SK-N-SH (cell line): ENCODE measurements around the gene STX1B. TPM values are rescaled to one million over a fixed set of nuclear protein-coding genes. Genes with fewer than 3 reads are reported as not detected.

Experiments used
- CTCF ChIA-PET: fragments of 300-600, 350-600 bp; formaldehyde crosslinking; extraction: SDS; loops from one replicate; lab custom pipeline; 2021; lab: Yijun Ruan, JAX
- POLR2A ChIA-PET: fragments of 350-600 bp; sonication (Branson Sonifier 250); formaldehyde crosslinking; extraction: SDS; loops from one replicate; lab custom pipeline; 2020; ENCODE audit warnings: antibody characterized with exemption, inconsistent platforms; lab: Yijun Ruan, JAX
- DNase-seq: peaks from one replicate; pipeline ENCODE4 v3.0.0; 2012
- H2AFZ ChIP-seq: fragments of 200-600 bp; sonication (generic); 2 replicates; pipeline ENCODE4 v1.8.1; 2016; ENCODE audit warnings: antibody characterized with exemption, mild to moderate bottlenecking, low read depth
- H3F3A ChIP-seq: fragments of 200-600 bp; sonication (generic); replicated peaks from 2 replicates; pipeline ENCODE3; 2016; ENCODE audit warnings: antibody characterized with exemption, mild to moderate bottlenecking; ENCODE audit not compliant: insufficient read depth
- H3K27ac ChIP-seq, 2 experiments: fragments of 200-500 bp in 1 of 2; fragments of 200-600 bp in 1 of 2; sonication (Bioruptor generic) in 1 of 2; sonication (generic), shearing (Covaris generic) in 1 of 2; 2 replicates each; pipeline versions ENCODE4 v1.5.1 to v1.6.1; 2014 to 2016; ENCODE audit warnings: low read depth in 2 of 2, inconsistent platforms in 1 of 2, low read length in 1 of 2, mild to moderate bottlenecking in 1 of 2, mixed read lengths in 1 of 2
- H3K27me3 ChIP-seq: fragments of 200-600 bp; sonication (generic), shearing (Covaris generic); 2 replicates; pipeline ENCODE4 v1.6.1; 2016; ENCODE audit warnings: mixed run types; ENCODE audit not compliant: insufficient read depth
- H3K36me3 ChIP-seq, 2 experiments: fragments of 200-500 bp in 1 of 2; fragments of 200-600 bp in 1 of 2; sonication (Bioruptor generic) in 1 of 2; sonication (generic) in 1 of 2; replicated peaks in 1 of 2; 2 replicates each; pipeline versions ENCODE3 to v1.5.1; 2014 to 2016; ENCODE audit warnings: low read length in 1 of 2, mild to moderate bottlenecking in 1 of 2; ENCODE audit not compliant: insufficient read depth in 2 of 2, control insufficient read depth in 1 of 2
- H3K4me1 ChIP-seq, 2 experiments: fragments of 200-500 bp in 1 of 2; fragments of 200-600 bp in 1 of 2; sonication (Bioruptor generic) in 1 of 2; sonication (generic), shearing (Covaris generic) in 1 of 2; 2 replicates each; pipeline versions ENCODE4 v1.5.1 to v1.6.1; 2014 to 2016; ENCODE audit warnings: low read depth in 1 of 2, low read length in 1 of 2, mixed run types in 1 of 2; ENCODE audit not compliant: insufficient read depth in 2 of 2, control insufficient read depth in 1 of 2
- H3K4me2 ChIP-seq: fragments of 200-600 bp; sonication (generic), shearing (Covaris generic); 2 replicates; pipeline ENCODE4 v1.6.1; 2017; ENCODE audit warnings: mixed run types
- H3K4me3 ChIP-seq, 2 experiments: fragments of 200-500 bp in 1 of 2; fragments of 200-600 bp in 1 of 2; sonication (Bioruptor generic) in 1 of 2; sonication (generic), shearing (Covaris generic) in 1 of 2; 2 replicates each; pipeline versions ENCODE4 v1.5.1 to v1.8.1; 2014 to 2016; ENCODE audit warnings: low read depth in 2 of 2, inconsistent platforms in 1 of 2, low read length in 1 of 2, mild to moderate bottlenecking in 1 of 2, mixed read lengths in 1 of 2, moderate library complexity in 1 of 2
- H3K79me2 ChIP-seq: fragments of 200-600 bp; sonication (generic); 2 replicates; pipeline ENCODE4 v1.8.1; 2017; ENCODE audit warnings: mild to moderate bottlenecking; ENCODE audit not compliant: insufficient read depth
- H3K9ac ChIP-seq: fragments of 200-600 bp; sonication (generic); 2 replicates; pipeline ENCODE4 v1.6.1; 2017; ENCODE audit warnings: mixed run types
- H3K9me2 ChIP-seq: fragments of 200-600 bp; sonication (generic); 2 replicates; pipeline ENCODE4 v1.6.1; 2017; ENCODE audit warnings: mixed run types
- H3K9me3 ChIP-seq: fragments of 200-600 bp; sonication (generic); 2 replicates; pipeline ENCODE4 v1.6.1; 2017; ENCODE audit warnings: mixed run types, mild to moderate bottlenecking, moderate library complexity
- H4K20me1 ChIP-seq: fragments of 200-600 bp; sonication (generic); 2 replicates; pipeline ENCODE4 v1.6.1; 2017; ENCODE audit warnings: mild to moderate bottlenecking, mixed run types; ENCODE audit not compliant: insufficient read depth
- EP300 ChIP-seq, 2 experiments: IDR thresholded peaks; 2 replicates each; pipeline versions ENCODE4 v1.4.0 to v1.6.1; 2012; ENCODE audit warnings: borderline replicate concordance in 1 of 2, low read depth in 1 of 2, low read length in 1 of 2
- FOSL2 ChIP-seq: IDR thresholded peaks from 2 replicates; pipeline ENCODE4 v1.4.0; 2012; ENCODE audit warnings: low read depth, mild to moderate bottlenecking, moderate library complexity, borderline replicate concordance
- GABPA ChIP-seq: IDR thresholded peaks from 2 replicates; pipeline ENCODE4 v1.4.0; 2012; ENCODE audit warnings: low read depth, mild to moderate bottlenecking
- NFIC ChIP-seq: IDR thresholded peaks from 2 replicates; pipeline ENCODE4 v1.4.0; 2012; ENCODE audit warnings: borderline replicate concordance
- RXRA ChIP-seq: IDR thresholded peaks from 2 replicates; pipeline ENCODE4 v1.4.0; 2012; ENCODE audit warnings: low read depth, mild to moderate bottlenecking, borderline replicate concordance
- TAF1 ChIP-seq: IDR thresholded peaks from 2 replicates; pipeline ENCODE4 v1.6.1; 2012; ENCODE audit warnings: low read depth, mild to moderate bottlenecking, low read length, moderate library complexity, borderline replicate concordance
- TEAD4 ChIP-seq: IDR thresholded peaks from 2 replicates; pipeline ENCODE4 v1.4.0; 2012; ENCODE audit warnings: mild to moderate bottlenecking, borderline replicate concordance; ENCODE audit not compliant: insufficient read depth
- WGBS: methylation state at CpG from one replicate; pipeline ENCODE4 v1.1.6; 2017; ENCODE audit warnings: low lambda C conversion rate; 5-methylcytosine and 5-hydroxymethylcytosine counted together
- polyA plus RNA-seq, 3 experiments: library from polyadenylated mRNA; depleted of rRNA; stranded (reverse); fragments of >200 nt; gene quantifications; 2 replicates each; pipeline ENCODE4 v1.2.3, GENCODE V29; 2012
- TF ChIP-seq, protein P1 (sequence below): fragments of 200-600 bp; sonication (generic); IDR thresholded peaks from 2 replicates; pipeline ENCODE4 v1.6.1; 2017; ENCODE audit warnings: antibody characterized with exemption, mild to moderate bottlenecking, moderate library complexity
- TF ChIP-seq, protein P2 (sequence below): IDR thresholded peaks from 2 replicates; pipeline ENCODE4 v1.4.0; 2012; ENCODE audit warnings: low read depth, borderline replicate concordance
- TF ChIP-seq, protein P3 (sequence below): IDR thresholded peaks from 2 replicates; pipeline ENCODE4 v1.6.1; 2012; ENCODE audit warnings: mild to moderate bottlenecking, low read depth, low read length, moderate library complexity
- TF ChIP-seq, protein P4 (sequence below): fragments of 150-350 bp; IDR thresholded peaks from 2 replicates; pipeline ENCODE4 v1.6.1; 2017; ENCODE audit warnings: antibody characterized with exemption, low read length, low read depth, borderline replicate concordance

The STX1B gene
- polyA plus RNA-seq, 1 of the 3 experiments (the other 2 are of a cell fraction) = 21.2 TPM

DNA sequence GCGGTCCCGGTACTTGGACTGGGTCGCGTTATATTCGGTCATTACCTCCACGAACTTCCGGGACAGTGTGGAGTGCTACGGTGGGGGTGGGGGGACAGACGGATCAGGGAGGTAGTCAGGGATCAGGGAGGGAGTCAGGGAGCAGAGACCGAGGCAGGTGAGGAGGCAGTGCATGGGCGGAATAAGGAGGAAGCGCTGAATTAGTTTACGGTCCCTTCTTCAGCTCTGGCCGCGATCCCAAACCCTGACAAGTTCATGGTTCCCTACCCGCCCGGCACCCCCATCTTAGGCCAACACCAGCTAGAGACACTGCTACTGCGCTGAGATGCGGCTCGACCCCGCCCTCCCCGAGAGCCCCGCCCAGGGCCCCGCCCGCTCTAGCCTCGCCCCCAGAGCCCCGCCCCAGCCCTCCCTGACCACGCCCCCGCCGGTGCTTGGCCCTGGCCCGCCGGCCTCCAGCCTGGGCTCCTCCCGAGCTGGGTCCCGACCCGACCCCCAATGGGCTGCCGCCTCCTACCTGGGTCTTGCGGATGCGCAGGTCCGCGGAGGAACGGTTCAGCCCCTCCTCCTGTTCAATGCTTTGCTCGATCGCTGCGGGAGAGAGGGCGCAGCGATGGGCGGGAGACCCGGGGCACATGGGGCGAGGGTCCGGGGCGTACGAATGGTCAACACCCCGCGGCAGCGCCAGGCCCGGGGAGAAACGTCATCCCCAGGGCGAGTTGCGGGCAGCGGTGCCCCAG lies 13.3 kb downstream of the STX1B start:
- Histone ChIP-seq H3F3A (peaks cover 23% of the 10 kb centered on the region), H3K36me3 (peaks cover 2 to 3% of the 10 kb centered on the region in 2 experiments), H3K79me2 (no peaks in the 10 kb centered on the region), H4K20me1 (no peaks in the 10 kb centered on the region), H3K27me3 (no peaks in the 10 kb centered on the region), H3K9me2 (no peaks in the 10 kb centered on the region), H3K4me3 (peak overlapping the region in 1 of 2 experiments; percentile 25; a peak in 2 of 4 replicates), H3K4me2 (peak overlapping the region; percentile 78), H3K9ac (peak overlapping the region; percentile 65), H3K4me1 (peaks cover 14 to 18% of the 10 kb centered on the region in 2 experiments; a peak in 3 of 4 replicates), H3K9me3 (no peaks in the 10 kb centered on the region), H3K27ac (peak overlapping the region; percentile 45 to 92; a peak in 3 of 4 replicates), H2AFZ (peak overlapping the region; percentile 55; the same call in 1 of the 2 replicates)
- WGBS = 28% methylated on average over 34 of the region's 60 CpGs
- CTCF ChIA-PET = interaction anchor here (0.6 to 2.6 kb wide), 4 partner anchors 11 to 145 kb away, joined by 3 to 15 read pairs (median 3); partner anchors contain the start of gene HSD3B7
- TF ChIP-seq RXRA (no peak), TAF1 (0 out of 2 replicates have a peak, but pooled peaks have one; percentile 14)
- peak; percentile 97 for DNase-seq
- POLR2A ChIA-PET = interaction anchor here (1.1 kb wide), 1 partner anchor 9 kb away, joined by 5 read pairs; no protein-coding TSS in a partner anchor

DNA sequence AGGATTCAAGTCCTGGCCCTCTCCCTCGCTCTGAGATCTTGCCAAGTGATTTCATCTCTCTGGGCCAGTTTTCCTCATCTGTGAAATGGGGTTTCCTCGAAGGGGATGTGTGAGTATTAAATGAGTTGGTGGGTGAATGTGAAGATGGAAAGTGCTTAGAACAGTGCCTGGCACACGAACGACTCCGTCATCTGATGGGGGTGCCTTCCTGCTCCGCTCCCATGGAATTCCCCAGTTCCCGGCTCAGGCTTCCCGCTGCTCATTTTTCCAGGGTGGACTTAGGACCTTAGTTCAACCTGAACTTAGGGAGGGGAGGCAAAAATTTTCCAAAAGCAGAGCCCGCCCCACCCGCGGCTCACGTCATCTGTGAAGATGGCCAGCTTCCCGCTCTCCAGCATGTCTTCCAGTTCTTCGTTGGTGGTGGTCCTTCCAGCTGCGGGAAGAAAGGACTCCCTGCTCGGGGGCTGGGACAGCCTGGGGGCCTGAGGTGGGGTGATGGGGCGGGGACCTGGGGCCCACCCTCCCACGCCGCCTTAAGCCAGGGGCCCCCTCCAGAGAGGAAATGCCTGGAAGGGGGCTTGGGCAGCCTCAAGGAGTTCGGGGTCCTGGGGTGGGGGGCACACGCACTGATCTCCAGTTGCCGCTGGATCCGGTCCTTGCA lies 14.0 kb downstream of the STX1B start:
- POLR2A ChIA-PET = interaction anchor here (1.1 kb wide), 1 partner anchor 8 kb away, joined by 5 read pairs; no protein-coding TSS in a partner anchor
- Histone ChIP-seq H2AFZ (0 out of 2 replicates have a peak overlapping the region, but pooled peaks have one; percentile 22), H3K79me2 (no peaks in the 10 kb centered on the region), H3K36me3 (peaks cover 2 to 3% of the 10 kb centered on the region in 2 experiments), H3F3A (peaks cover 23% of the 10 kb centered on the region)
- CTCF ChIA-PET = interaction anchor here (1.0 to 1.2 kb wide), 3 partner anchors 11 to 146 kb away, joined by 3 to 4 read pairs (median 3); no protein-coding TSS in a partner anchor
- 68% methylated on average over 20 of the region's 23 CpGs for WGBS
- TF ChIP-seq, protein P1, sequence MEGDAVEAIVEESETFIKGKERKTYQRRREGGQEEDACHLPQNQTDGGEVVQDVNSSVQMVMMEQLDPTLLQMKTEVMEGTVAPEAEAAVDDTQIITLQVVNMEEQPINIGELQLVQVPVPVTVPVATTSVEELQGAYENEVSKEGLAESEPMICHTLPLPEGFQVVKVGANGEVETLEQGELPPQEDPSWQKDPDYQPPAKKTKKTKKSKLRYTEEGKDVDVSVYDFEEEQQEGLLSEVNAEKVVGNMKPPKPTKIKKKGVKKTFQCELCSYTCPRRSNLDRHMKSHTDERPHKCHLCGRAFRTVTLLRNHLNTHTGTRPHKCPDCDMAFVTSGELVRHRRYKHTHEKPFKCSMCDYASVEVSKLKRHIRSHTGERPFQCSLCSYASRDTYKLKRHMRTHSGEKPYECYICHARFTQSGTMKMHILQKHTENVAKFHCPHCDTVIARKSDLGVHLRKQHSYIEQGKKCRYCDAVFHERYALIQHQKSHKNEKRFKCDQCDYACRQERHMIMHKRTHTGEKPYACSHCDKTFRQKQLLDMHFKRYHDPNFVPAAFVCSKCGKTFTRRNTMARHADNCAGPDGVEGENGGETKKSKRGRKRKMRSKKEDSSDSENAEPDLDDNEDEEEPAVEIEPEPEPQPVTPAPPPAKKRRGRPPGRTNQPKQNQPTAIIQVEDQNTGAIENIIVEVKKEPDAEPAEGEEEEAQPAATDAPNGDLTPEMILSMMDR = no peak
- no peak for TF ChIP-seq EP300 (IDR thresholded peaks at IDR 0.05; ENCODE audit: borderline replicate concordance in 1 of 2, low read depth in 1 of 2, low read length in 1 of 2)
- TF ChIP-seq RXRA = no peak
- TF ChIP-seq, protein P2, sequence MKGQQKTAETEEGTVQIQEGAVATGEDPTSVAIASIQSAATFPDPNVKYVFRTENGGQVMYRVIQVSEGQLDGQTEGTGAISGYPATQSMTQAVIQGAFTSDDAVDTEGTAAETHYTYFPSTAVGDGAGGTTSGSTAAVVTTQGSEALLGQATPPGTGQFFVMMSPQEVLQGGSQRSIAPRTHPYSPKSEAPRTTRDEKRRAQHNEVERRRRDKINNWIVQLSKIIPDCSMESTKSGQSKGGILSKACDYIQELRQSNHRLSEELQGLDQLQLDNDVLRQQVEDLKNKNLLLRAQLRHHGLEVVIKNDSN = no peak
- TF ChIP-seq FOSL2 = no peak
- TF ChIP-seq TEAD4 = no peak
- TF ChIP-seq, protein P3, sequence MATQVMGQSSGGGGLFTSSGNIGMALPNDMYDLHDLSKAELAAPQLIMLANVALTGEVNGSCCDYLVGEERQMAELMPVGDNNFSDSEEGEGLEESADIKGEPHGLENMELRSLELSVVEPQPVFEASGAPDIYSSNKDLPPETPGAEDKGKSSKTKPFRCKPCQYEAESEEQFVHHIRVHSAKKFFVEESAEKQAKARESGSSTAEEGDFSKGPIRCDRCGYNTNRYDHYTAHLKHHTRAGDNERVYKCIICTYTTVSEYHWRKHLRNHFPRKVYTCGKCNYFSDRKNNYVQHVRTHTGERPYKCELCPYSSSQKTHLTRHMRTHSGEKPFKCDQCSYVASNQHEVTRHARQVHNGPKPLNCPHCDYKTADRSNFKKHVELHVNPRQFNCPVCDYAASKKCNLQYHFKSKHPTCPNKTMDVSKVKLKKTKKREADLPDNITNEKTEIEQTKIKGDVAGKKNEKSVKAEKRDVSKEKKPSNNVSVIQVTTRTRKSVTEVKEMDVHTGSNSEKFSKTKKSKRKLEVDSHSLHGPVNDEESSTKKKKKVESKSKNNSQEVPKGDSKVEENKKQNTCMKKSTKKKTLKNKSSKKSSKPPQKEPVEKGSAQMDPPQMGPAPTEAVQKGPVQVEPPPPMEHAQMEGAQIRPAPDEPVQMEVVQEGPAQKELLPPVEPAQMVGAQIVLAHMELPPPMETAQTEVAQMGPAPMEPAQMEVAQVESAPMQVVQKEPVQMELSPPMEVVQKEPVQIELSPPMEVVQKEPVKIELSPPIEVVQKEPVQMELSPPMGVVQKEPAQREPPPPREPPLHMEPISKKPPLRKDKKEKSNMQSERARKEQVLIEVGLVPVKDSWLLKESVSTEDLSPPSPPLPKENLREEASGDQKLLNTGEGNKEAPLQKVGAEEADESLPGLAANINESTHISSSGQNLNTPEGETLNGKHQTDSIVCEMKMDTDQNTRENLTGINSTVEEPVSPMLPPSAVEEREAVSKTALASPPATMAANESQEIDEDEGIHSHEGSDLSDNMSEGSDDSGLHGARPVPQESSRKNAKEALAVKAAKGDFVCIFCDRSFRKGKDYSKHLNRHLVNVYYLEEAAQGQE = no peak
- no peak for TF ChIP-seq TAF1
- TF ChIP-seq, protein P4, sequence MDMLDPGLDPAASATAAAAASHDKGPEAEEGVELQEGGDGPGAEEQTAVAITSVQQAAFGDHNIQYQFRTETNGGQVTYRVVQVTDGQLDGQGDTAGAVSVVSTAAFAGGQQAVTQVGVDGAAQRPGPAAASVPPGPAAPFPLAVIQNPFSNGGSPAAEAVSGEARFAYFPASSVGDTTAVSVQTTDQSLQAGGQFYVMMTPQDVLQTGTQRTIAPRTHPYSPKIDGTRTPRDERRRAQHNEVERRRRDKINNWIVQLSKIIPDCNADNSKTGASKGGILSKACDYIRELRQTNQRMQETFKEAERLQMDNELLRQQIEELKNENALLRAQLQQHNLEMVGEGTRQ = no peak
- no peak for TF ChIP-seq GABPA
- TF ChIP-seq NFIC = no peak
- TF ChIP-seq, all 33 proteins: peak for 0
- 0 out of 2 replicates have a peak overlapping the region, but pooled peaks have one; percentile 39 for H3K9ac ChIP-seq
- no peaks in the 10 kb centered on the region for H3K27me3 ChIP-seq
- peaks cover 14 to 18% of the 10 kb centered on the region in 2 experiments; a peak in 3 of 4 replicates for H3K4me1 ChIP-seq
- no peaks in the 10 kb centered on the region for H4K20me1 ChIP-seq
- H3K4me2 ChIP-seq = peak overlapping the region; percentile 78; the same call in 1 of the 2 replicates
- no peak for DNase-seq
- H3K27ac ChIP-seq = peak overlapping the region in 1 of 2 experiments; percentile 92; a peak in 1 of 4 replicates
- peak overlapping the region in 1 of 2 experiments; percentile 0; a peak in 1 of 4 replicates for H3K4me3 ChIP-seq
- H3K9me3 ChIP-seq = no peaks in the 10 kb centered on the region
- no peaks in the 10 kb centered on the region for H3K9me2 ChIP-seq
